Tibial artery (tissue), 4 donors: ENCODE results near the gene ZCCHC18.

Experiments used
- DNase-seq, 2 donors: peaks; one replicate each; pipeline ENCODE4 v3.0.0-alpha.2; 2019
- H3K27ac ChIP-seq, 2 donors: fragments of 200-600 bp; sonication (generic) in 1 of 2; 1 replicate in 1 of 2; 2 replicates in 1 of 2; pipeline ENCODE4 v1.5.1; 2018 to 2019; ENCODE audit warnings: mild to moderate bottlenecking in 1 of 2
- H3K27me3 ChIP-seq, 2 donors: fragments of 200-600 bp; sonication (generic) in 1 of 2; one replicate each; pipeline versions ENCODE4 v1.5.1 to v1.6.0; 2016 to 2019
- H3K36me3 ChIP-seq, 3 donors: fragments of 200-600 bp; sonication (generic) in 2 of 3; one replicate each; pipeline ENCODE4 v1.5.1; 2016 to 2019; ENCODE audit warnings: mild to moderate bottlenecking in 2 of 3
- H3K4me1 ChIP-seq, 4 donors: fragments of 200-600 bp; sonication (generic) in 2 of 4; 1 replicate in 3 of 4; 2 replicates in 1 of 4; pipeline ENCODE4 v1.5.1; 2016 to 2019
- H3K4me3 ChIP-seq, 2 donors: fragments of 200-600 bp; sonication (generic) in 1 of 2; 1 replicate in 1 of 2; 2 replicates in 1 of 2; pipeline ENCODE4 v1.5.1; 2018 to 2019; ENCODE audit warnings: mild to moderate bottlenecking in 2 of 2
- H3K9me3 ChIP-seq, 3 donors: fragments of 200-600 bp; sonication (generic) in 1 of 3; one replicate each; pipeline ENCODE4 v1.5.1; 2016 to 2019
- CTCF ChIP-seq, 2 experiments: fragments of 200-600 bp in 1 of 2; fragments of 450-650 bp in 1 of 2; IDR thresholded peaks; one replicate each; pipeline ENCODE4 v1.5.1; 2017 to 2019; ENCODE audit warnings: antibody characterized with exemption in 2 of 2, mild to moderate bottlenecking in 1 of 2, moderate library complexity in 1 of 2
- intact Hi-C: fragments of 100-400 bp; cut with DNase I; formaldehyde crosslinking; loops from one replicate; pipeline ENCODE4 v1.15.0; 2023; ENCODE audit warnings: low total_unique reads

Gene ZCCHC18

GRCh38 chrX:104126856-104127255 lies 14.5 kb downstream of the ZCCHC18 start:
- H3K27ac ChIP-seq, result no peak overlapping the region
- H3K9me3 ChIP-seq, result no peaks in the 10 kb centered on the region
- H3K4me3 ChIP-seq, result no peak overlapping the region
- H3K27me3 ChIP-seq, result no peaks in the 10 kb centered on the region
- no peak for DNase-seq
- H3K4me1 ChIP-seq, result peaks cover 0 to 3% (median 0%) of the 10 kb centered on the region in 4 donors
- peaks cover 0 to 7% (median 0%) of the 10 kb centered on the region in 3 donors for H3K36me3 ChIP-seq
- TF ChIP-seq CTCF (IDR thresholded peaks at IDR 0.05), result no peak
- intact Hi-C loops, result no loop called here

GRCh38 chrX:104130808-104131207 lies 18.5 kb downstream of the ZCCHC18 start:
- TF ChIP-seq CTCF (IDR thresholded peaks at IDR 0.05), result no peak
- H3K4me3 ChIP-seq, result no peak overlapping the region
- intact Hi-C loops, result no loop called here
- H3K9me3 ChIP-seq, result no peaks in the 10 kb centered on the region
- no peaks in the 10 kb centered on the region for H3K27me3 ChIP-seq
- peaks cover 0 to 7% (median 0%) of the 10 kb centered on the region in 3 donors for H3K36me3 ChIP-seq
- peak overlapping the region in 1 of 2 donors; percentile 30 for H3K27ac ChIP-seq
- no peak for DNase-seq
- H3K4me1 ChIP-seq, result peaks cover 0 to 13% (median 0%) of the 10 kb centered on the region in 4 donors

- Histone ChIP-seq H3K36me3 (peaks cover 0 to 7% (median 0%) of the 10 kb centered on the region in 3 donors), H3K4me3 (no peak overlapping the region), H3K9me3 (no peaks in the 10 kb centered on the region), H3K27me3 (no peaks in the 10 kb centered on the region), H3K27ac (peak overlapping the region; percentile 72 to 81), H3K4me1 (peaks cover 0 to 16% (median 0%) of the 10 kb centered on the region in 4 donors)
- intact Hi-C loops, result no loop called here
- TF ChIP-seq CTCF (IDR thresholded peaks at IDR 0.05), result no peak
- DNase-seq, result no peak
These were observed 22.4 kb downstream of the ZCCHC18 start for GRCh38 chrX:104134583-104135261.

- intact Hi-C loops, result no loop called here
- DNase-seq, result no peak
- H3K4me1 ChIP-seq, result peaks cover 0 to 14% (median 0%) of the 10 kb centered on the region in 4 donors
- H3K36me3 ChIP-seq, result no peaks in the 10 kb centered on the region
- TF ChIP-seq CTCF (IDR thresholded peaks at IDR 0.05), result no peak
- H3K9me3 ChIP-seq, result no peaks in the 10 kb centered on the region
- H3K27ac ChIP-seq, result peak overlapping the region; percentile 72 to 81
- H3K4me3 ChIP-seq, result peak overlapping the region in 1 of 2 donors; percentile 44
- no peaks in the 10 kb centered on the region for H3K27me3 ChIP-seq
These were observed 23.4 kb downstream of the ZCCHC18 start for GRCh38 chrX:104135677-104136076.

GRCh38 chrX:104136241-104137019 lies 24.1 kb downstream of the ZCCHC18 start:
- intact Hi-C loops, result no loop called here
- H3K27ac ChIP-seq, result peak overlapping the region; percentile 72 to 81

More at GRCh38 chrX:104136241-104137019, 24.1 kb downstream of the ZCCHC18 start:
- DNase-seq, result peak; percentile 48 to 72
- Histone ChIP-seq H3K36me3 (no peaks in the 10 kb centered on the region), H3K27me3 (no peaks in the 10 kb centered on the region), H3K4me3 (peak overlapping the region; percentile 44 to 50), H3K9me3 (no peaks in the 10 kb centered on the region), H3K4me1 (peaks cover 0 to 14% (median 0%) of the 10 kb centered on the region in 4 donors)
- peak; percentile 58 to 67 for TF ChIP-seq CTCF (IDR thresholded peaks at IDR 0.05)
